NCI-H526 (cell line): ENCODE results near the gene CBX6.
"Not testable (repeated sequence)": the region's sequence is repeated elsewhere in the genome, so short reads cannot be mapped to it uniquely, and the experiment has no call there.

ENCODE experiments used
- DNase-seq, 2 experiments: peaks; one replicate each; lab custom pipeline; 2025; lab: John Stamatoyannopoulos, UW

CBX6 gene

GRCh38 chr22:38872172-38872830, at the start of gene CBX6:
TSS of gene CBX6 (minus strand) at chr22:38872216. CDS start at chr22:38872190, 26 bp downstream.
- DNase-seq = peak; percentile 52 to 94

GRCh38 chr22:38921806-38922205, 49.8 kb upstream of the CBX6 start:
- no peak for DNase-seq

- DNase-seq = no peak
These were observed 49.1 kb upstream of the CBX6 start for GRCh38 chr22:38921120-38921519.

- no peak for DNase-seq
These were observed 47.7 kb upstream of the CBX6 start for GRCh38 chr22:38919631-38920190.

GRCh38 chr22:38911434-38911833, 39.4 kb upstream of the CBX6 start:
- no peak for DNase-seq

GRCh38 chr22:38907767-38908166, 35.8 kb upstream of the CBX6 start:
- DNase-seq = no peak

- DNase-seq = no peak
These were observed 34.0 kb upstream of the CBX6 start for GRCh38 chr22:38906052-38906451.

GRCh38 chr22:38904052-38904617, 32.1 kb upstream of the CBX6 start:
- DNase-seq = not testable (repeated sequence)

- DNase-seq = no peak
These were observed 29.2 kb upstream of the CBX6 start for GRCh38 chr22:38901111-38901641.

GRCh38 chr22:38900677-38901076, 28.7 kb upstream of the CBX6 start:
- no peak for DNase-seq

- no peak for DNase-seq
These were observed 19.2 kb upstream of the CBX6 start for GRCh38 chr22:38891256-38891655.

- no peak for DNase-seq
These were observed 18.4 kb upstream of the CBX6 start for GRCh38 chr22:38890377-38890776.

- DNase-seq = no peak
These were observed 14.3 kb upstream of the CBX6 start for GRCh38 chr22:38886333-38886732.

- no peak for DNase-seq
These were observed 11.1 kb upstream of the CBX6 start for GRCh38 chr22:38882972-38883622.

GRCh38 chr22:38881997-38882879, 10.2 kb upstream of the CBX6 start:
- DNase-seq = no peak

- no peak for DNase-seq
These were observed 9.5 kb upstream of the CBX6 start for GRCh38 chr22:38881464-38881871.

- no peak for DNase-seq
These were observed 7.9 kb upstream of the CBX6 start for GRCh38 chr22:38879961-38880360.

GRCh38 chr22:38879108-38879729, 7.2 kb upstream of the CBX6 start:
- no peak for DNase-seq

- DNase-seq = no peak
These were observed 6.0 kb upstream of the CBX6 start for GRCh38 chr22:38878001-38878400.

GRCh38 chr22:38874529-38875222, 2.7 kb upstream of the CBX6 start:
- no peak for DNase-seq
